Measurements from ENCODE around the gene MOSPD2. TPM values are rescaled to one million over a fixed set of nuclear protein-coding genes. Genes with fewer than 3 reads are reported as not detected.
A peak's percentile ranks its signal among the peaks of the same experiment; 100 is the strongest.

MOSPD2 gene
- total RNA-seq (7.5 TPM), polyA plus RNA-seq (ENCODE audit: insufficient read depth in 1 of 8, insufficient read length in 8 of 8, low replicate concordance in 1 of 8) (10 to 100 TPM in 2 of 8 donors, 1 to 10 TPM in 6; 6.1 to 10.1 (median 8.2) TPM)
- long read RNA-seq, donor 1, full-length matches to known transcripts: 1 of 1 reads
- long read RNA-seq, donor 1, partial matches to known transcripts: 0 of 1 reads
- long read RNA-seq, donor 1, other reads (novel, unspliced or antisense): 0 of 1 reads
- long read RNA-seq, donor 2: 0 reads
- long read RNA-seq, donor 3, full-length matches to known transcripts: 2 of 2 reads
- long read RNA-seq, donor 3, partial matches to known transcripts: 0 of 2 reads
- long read RNA-seq, donor 3, other reads (novel, unspliced or antisense): 0 of 2 reads
- long read RNA-seq, donor 4: 0 reads
- long read RNA-seq, donor 5, full-length matches to known transcripts: 5 of 5 reads
- long read RNA-seq, donor 5, partial matches to known transcripts: 0 of 5 reads
- long read RNA-seq, donor 5, other reads (novel, unspliced or antisense): 0 of 5 reads
- long read RNA-seq, donor 6, full-length matches to known transcripts: 4 of 4 reads
- long read RNA-seq, donor 6, partial matches to known transcripts: 0 of 4 reads
- long read RNA-seq, donor 6, other reads (novel, unspliced or antisense): 0 of 4 reads
- long read RNA-seq, donor 7, full-length matches to known transcripts: 1 of 1 reads
- long read RNA-seq, donor 7, partial matches to known transcripts: 0 of 1 reads
- long read RNA-seq, donor 7, other reads (novel, unspliced or antisense): 0 of 1 reads
- long read RNA-seq, donor 8, full-length matches to known transcripts: 3 of 3 reads
- long read RNA-seq, donor 8, partial matches to known transcripts: 0 of 3 reads
- long read RNA-seq, donor 8, other reads (novel, unspliced or antisense): 0 of 3 reads
- long read RNA-seq, donor 9, full-length matches to known transcripts: 2 of 2 reads
- long read RNA-seq, donor 9, partial matches to known transcripts: 0 of 2 reads
- long read RNA-seq, donor 9, other reads (novel, unspliced or antisense): 0 of 2 reads
- long read RNA-seq, donor 10, full-length matches to known transcripts: 3 of 3 reads
- long read RNA-seq, donor 10, partial matches to known transcripts: 0 of 3 reads
- long read RNA-seq, donor 10, other reads (novel, unspliced or antisense): 0 of 3 reads
- long read RNA-seq, donor 11: 0 reads

GRCh38 chrX:14872851-14873675, at the start of gene MOSPD2, which contains the start of gene FANCB:
TSS of gene MOSPD2 (plus strand) at chrX:14873421. CDS start at chrX:14873529, 108 bp downstream.
TSS of gene FANCB (minus strand) at chrX:14873069. CDS start at chrX:14865510, 7,559 bp downstream.
- WGBS (ENCODE audit: insufficient coverage): 23% methylated on average over 54 of the region's 78 CpGs
- H3K4me3 ChIP-seq (ENCODE audit: low read length): peak within 1 kb of the TSS; percentile 78
- no peaks in the 10 kb centered on the region for H3K27me3 ChIP-seq (ENCODE audit: control insufficient read depth, insufficient read depth, low read length)
- no peaks in the 10 kb centered on the region for H3K4me1 ChIP-seq (ENCODE audit: control insufficient read depth, insufficient read depth, low read length)
- peak within 1 kb of the TSS; percentile 67 for H3K27ac ChIP-seq (ENCODE audit: low read length)
- no peaks in the 10 kb centered on the region for H3K9me3 ChIP-seq (replicated peaks; ENCODE audit: control insufficient read depth, low read depth, low read length)
- DNase-seq: peak; percentile 98
- no peaks in the 10 kb centered on the region for H3K36me3 ChIP-seq (ENCODE audit: control insufficient read depth, insufficient read depth, low read length)

GRCh38 chrX:14825851-14826250, 47.4 kb upstream of the MOSPD2 start:
- Histone ChIP-seq H3K36me3 (ENCODE audit: control insufficient read depth, insufficient read depth, low read length) (no peaks in the 10 kb centered on the region), H3K4me3 (ENCODE audit: low read length) (no peak overlapping the region), H3K27ac (ENCODE audit: low read length) (no peak overlapping the region), H3K27me3 (ENCODE audit: control insufficient read depth, insufficient read depth, low read length) (peaks cover 3% of the 10 kb centered on the region), H3K9me3 (replicated peaks; ENCODE audit: control insufficient read depth, low read depth, low read length) (peaks cover 4% of the 10 kb centered on the region), H3K4me1 (ENCODE audit: control insufficient read depth, insufficient read depth, low read length) (no peaks in the 10 kb centered on the region)
- DNase-seq: peak; percentile 83

GRCh38 chrX:14826319-14826718, 46.9 kb upstream of the MOSPD2 start:
- peak; percentile 72 for DNase-seq
- H3K27me3 ChIP-seq (ENCODE audit: control insufficient read depth, insufficient read depth, low read length): peaks cover 3% of the 10 kb centered on the region
- no peaks in the 10 kb centered on the region for H3K4me1 ChIP-seq (ENCODE audit: control insufficient read depth, insufficient read depth, low read length)
- H3K9me3 ChIP-seq (replicated peaks; ENCODE audit: control insufficient read depth, low read depth, low read length): peaks cover 4% of the 10 kb centered on the region
- no peak overlapping the region for H3K4me3 ChIP-seq (ENCODE audit: low read length)
- WGBS (ENCODE audit: insufficient coverage): no CpG with 5 or more reads among the region's 3 CpGs
- no peaks in the 10 kb centered on the region for H3K36me3 ChIP-seq (ENCODE audit: control insufficient read depth, insufficient read depth, low read length)
- H3K27ac ChIP-seq (ENCODE audit: low read length): no peak overlapping the region

- no peak for DNase-seq
- H3K4me1 ChIP-seq (ENCODE audit: control insufficient read depth, insufficient read depth, low read length): no peaks in the 10 kb centered on the region
- H3K27me3 ChIP-seq (ENCODE audit: control insufficient read depth, insufficient read depth, low read length): no peaks in the 10 kb centered on the region
- no peak overlapping the region for H3K27ac ChIP-seq (ENCODE audit: low read length)
- no CpG with 5 or more reads among the region's 2 CpGs for WGBS (ENCODE audit: insufficient coverage)
- no peaks in the 10 kb centered on the region for H3K36me3 ChIP-seq (ENCODE audit: control insufficient read depth, insufficient read depth, low read length)
- H3K4me3 ChIP-seq (ENCODE audit: low read length): no peak overlapping the region
- peaks cover 4% of the 10 kb centered on the region for H3K9me3 ChIP-seq (replicated peaks; ENCODE audit: control insufficient read depth, low read depth, low read length)
Observed at GRCh38 chrX:14829643-14830042, 43.6 kb upstream of the MOSPD2 start.

GRCh38 chrX:14832151-14832550, 41.1 kb upstream of the MOSPD2 start:
- Histone ChIP-seq H3K27ac (ENCODE audit: low read length) (no peak overlapping the region), H3K4me3 (ENCODE audit: low read length) (no peak overlapping the region), H3K9me3 (replicated peaks; ENCODE audit: control insufficient read depth, low read depth, low read length) (peaks cover 4% of the 10 kb centered on the region), H3K27me3 (ENCODE audit: control insufficient read depth, insufficient read depth, low read length) (no peaks in the 10 kb centered on the region), H3K4me1 (ENCODE audit: control insufficient read depth, insufficient read depth, low read length) (no peaks in the 10 kb centered on the region), H3K36me3 (ENCODE audit: control insufficient read depth, insufficient read depth, low read length) (no peaks in the 10 kb centered on the region)
- DNase-seq: peak; percentile 13
- 17% methylated on average over 1 of the region's 2 CpGs for WGBS (ENCODE audit: insufficient coverage)

GRCh38 chrX:14832586-14832985, 40.6 kb upstream of the MOSPD2 start:
- peak; percentile 75 for DNase-seq
- Histone ChIP-seq H3K36me3 (ENCODE audit: control insufficient read depth, insufficient read depth, low read length) (no peaks in the 10 kb centered on the region), H3K4me3 (ENCODE audit: low read length) (no peak overlapping the region), H3K9me3 (replicated peaks; ENCODE audit: control insufficient read depth, low read depth, low read length) (peaks cover 4% of the 10 kb centered on the region), H3K27ac (ENCODE audit: low read length) (no peak overlapping the region), H3K27me3 (ENCODE audit: control insufficient read depth, insufficient read depth, low read length) (no peaks in the 10 kb centered on the region), H3K4me1 (ENCODE audit: control insufficient read depth, insufficient read depth, low read length) (no peaks in the 10 kb centered on the region)

- H3K4me3 ChIP-seq (ENCODE audit: low read length): no peak overlapping the region
- WGBS (ENCODE audit: insufficient coverage): 100% methylated on average over 1 of the region's 2 CpGs
- DNase-seq: no peak
- no peaks in the 10 kb centered on the region for H3K27me3 ChIP-seq (ENCODE audit: control insufficient read depth, insufficient read depth, low read length)
- H3K4me1 ChIP-seq (ENCODE audit: control insufficient read depth, insufficient read depth, low read length): no peaks in the 10 kb centered on the region
- H3K27ac ChIP-seq (ENCODE audit: low read length): no peak overlapping the region
- H3K9me3 ChIP-seq (replicated peaks; ENCODE audit: control insufficient read depth, low read depth, low read length): no peaks in the 10 kb centered on the region
- H3K36me3 ChIP-seq (ENCODE audit: control insufficient read depth, insufficient read depth, low read length): no peaks in the 10 kb centered on the region
Observed at GRCh38 chrX:14837155-14837554, 36.1 kb upstream of the MOSPD2 start.

GRCh38 chrX:14843666-14844065, 29.6 kb upstream of the MOSPD2 start:
- no peaks in the 10 kb centered on the region for H3K27me3 ChIP-seq (ENCODE audit: control insufficient read depth, insufficient read depth, low read length)
- H3K9me3 ChIP-seq (replicated peaks; ENCODE audit: control insufficient read depth, low read depth, low read length): no peaks in the 10 kb centered on the region
- H3K36me3 ChIP-seq (ENCODE audit: control insufficient read depth, insufficient read depth, low read length): no peaks in the 10 kb centered on the region
- WGBS (ENCODE audit: insufficient coverage): no CpG with 5 or more reads among the region's 4 CpGs
- no peak overlapping the region for H3K27ac ChIP-seq (ENCODE audit: low read length)
- no peak overlapping the region for H3K4me3 ChIP-seq (ENCODE audit: low read length)
- DNase-seq: no peak
- no peaks in the 10 kb centered on the region for H3K4me1 ChIP-seq (ENCODE audit: control insufficient read depth, insufficient read depth, low read length)

GRCh38 chrX:14851526-14851925, 21.7 kb upstream of the MOSPD2 start:
- H3K36me3 ChIP-seq (ENCODE audit: control insufficient read depth, insufficient read depth, low read length): no peaks in the 10 kb centered on the region
- no peak overlapping the region for H3K4me3 ChIP-seq (ENCODE audit: low read length)
- H3K9me3 ChIP-seq (replicated peaks; ENCODE audit: control insufficient read depth, low read depth, low read length): no peaks in the 10 kb centered on the region
- WGBS (ENCODE audit: insufficient coverage): 59% methylated on average over 2 of the region's 3 CpGs
- DNase-seq: no peak
- H3K4me1 ChIP-seq (ENCODE audit: control insufficient read depth, insufficient read depth, low read length): no peaks in the 10 kb centered on the region
- H3K27ac ChIP-seq (ENCODE audit: low read length): no peak overlapping the region
- peaks cover 3% of the 10 kb centered on the region for H3K27me3 ChIP-seq (ENCODE audit: control insufficient read depth, insufficient read depth, low read length)

Measured in muscle of leg (tissue), 16 donors.